Measurements from ENCODE around the gene MVB12B. TPM values are rescaled to one million over a fixed set of nuclear protein-coding genes. Genes with fewer than 3 reads are reported as not detected.

Gene MVB12B
- total and polyA plus RNA-seq, 2 of the 13 experiments (the other 11 are each of a cell fraction or from before 2014, with no cell fraction given), result 12.1 to 30.1 TPM

DNA sequence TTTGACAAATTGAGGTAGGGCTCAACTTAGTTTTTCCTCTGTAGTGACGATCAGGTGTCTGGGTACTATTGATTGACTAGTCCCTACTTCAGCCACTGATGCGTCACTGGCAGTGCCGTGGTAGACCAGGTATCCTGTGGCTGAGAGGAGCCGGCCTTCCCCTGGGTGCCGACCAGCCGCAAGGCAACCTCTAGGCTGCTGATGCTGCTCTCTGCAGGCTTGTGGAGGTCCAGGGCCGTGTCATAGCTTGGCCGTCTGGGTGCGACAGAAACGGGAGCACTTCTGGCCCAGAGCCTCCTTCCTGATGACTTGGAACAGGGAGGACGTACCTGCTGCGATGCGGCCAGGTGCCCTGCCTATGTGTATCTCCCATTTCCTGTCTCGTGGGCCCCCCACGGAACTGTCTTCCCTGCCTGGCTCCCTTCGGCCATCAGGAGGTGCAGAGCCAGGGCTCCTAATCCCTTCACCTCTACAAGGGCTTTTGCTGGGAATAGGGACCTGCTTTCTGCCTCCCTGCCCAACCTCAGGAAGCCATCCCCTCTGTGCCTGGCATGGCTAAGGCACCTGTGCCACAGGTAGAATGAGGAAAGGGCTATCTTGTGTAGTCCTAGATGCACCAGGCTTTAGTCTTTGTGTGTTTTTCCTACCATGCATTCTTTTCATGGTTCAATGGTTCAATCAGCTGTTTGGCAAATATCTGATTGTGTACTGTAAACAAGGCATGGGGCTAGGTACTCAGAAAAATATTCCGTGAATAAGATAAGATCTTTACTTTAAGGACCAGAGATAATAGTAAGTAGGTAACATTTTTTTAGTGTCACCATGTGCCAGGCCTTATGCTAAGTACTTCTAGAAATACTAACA lies 44.6 kb downstream of the MVB12B start (continued):
- TF ChIP-seq ZNF614 (CRISPR knock-in tag; IDR thresholded peaks at IDR 0.05; ENCODE audit: borderline replicate concordance) (0 out of 2 replicates have a peak, but pooled peaks have one; percentile 37), SOX5 (CRISPR knock-in tag; IDR thresholded peaks at IDR 0.05; ENCODE audit: borderline replicate concordance) (peak; percentile 51; the same call in 1 of the 2 replicates), HNF4A (CRISPR knock-in tag; IDR thresholded peaks at IDR 0.05) (peak; percentile 49), ZNF367 (CRISPR knock-in tag; IDR thresholded peaks at IDR 0.05; ENCODE audit: borderline replicate concordance) (no peak)
- TF ChIP-seq, protein P1, sequence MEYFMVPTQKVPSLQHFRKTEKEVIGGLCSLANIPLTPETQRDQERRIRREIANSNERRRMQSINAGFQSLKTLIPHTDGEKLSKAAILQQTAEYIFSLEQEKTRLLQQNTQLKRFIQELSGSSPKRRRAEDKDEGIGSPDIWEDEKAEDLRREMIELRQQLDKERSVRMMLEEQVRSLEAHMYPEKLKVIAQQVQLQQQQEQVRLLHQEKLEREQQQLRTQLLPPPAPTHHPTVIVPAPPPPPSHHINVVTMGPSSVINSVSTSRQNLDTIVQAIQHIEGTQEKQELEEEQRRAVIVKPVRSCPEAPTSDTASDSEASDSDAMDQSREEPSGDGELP (IDR thresholded peaks at IDR 0.05; ENCODE audit: borderline replicate concordance, low read depth), result peak; percentile 90

DNA sequence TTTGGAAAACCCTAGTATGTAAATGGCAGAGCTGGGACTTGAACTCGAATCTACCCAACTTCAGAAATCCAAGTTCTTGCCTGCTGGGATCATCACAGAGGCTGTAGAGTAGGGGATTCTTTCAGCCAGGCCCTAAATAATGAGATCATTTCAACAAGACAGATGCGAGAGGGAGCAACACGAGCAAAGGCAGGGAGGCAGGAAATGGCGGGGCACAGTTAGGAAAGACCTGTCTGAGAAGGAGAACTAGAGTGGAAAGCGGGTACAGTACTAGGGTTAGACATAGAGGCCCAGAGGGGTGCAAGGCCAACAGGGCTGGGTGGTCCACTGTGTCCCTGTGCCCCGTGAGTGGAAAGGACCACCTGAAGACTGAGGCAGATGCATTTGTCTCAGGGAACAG lies 46.1 kb downstream of the MVB12B start:
- POLR2A ChIA-PET, result interaction anchor here (5.3 to 7.7 kb wide), 2 partner anchors 37 to 46 kb away, joined by 41 to 101 read pairs; partner anchors contain the start of gene MVB12B

More for the DNA sequence above, 46.1 kb downstream of the MVB12B start:
- no peak overlapping the region for H3K4me3 ChIP-seq (replicated peaks in 1 of 3; ENCODE audit: insufficient read depth in 1 of 3, low read depth in 2 of 3, low read length in 3 of 3)
- ATAC-seq, result no peak
- intact Hi-C loops (cut with micrococcal nuclease; ENCODE audit: unreplicated experiment) (no loop called here), in situ Hi-C loops (cut with HindIII; ENCODE audit: extremely low pct_ligation_motif_present, low pct_unique_long_range_greater_than_20kb) (loop anchor here (5.0 kb wide), 1 partner anchor 35 kb away; no protein-coding TSS in a partner anchor)
- FAIRE-seq, result no peak
- CTCF ChIA-PET (ENCODE audit: low intra/inter-chr PET ratio, low total read pairs), result no interaction called here
- 0 out of 2 replicates have a peak overlapping the region, but pooled peaks have one; percentile 1 for H3K9ac ChIP-seq (ENCODE audit: insufficient read depth, low read depth, low read length)
- TF ChIP-seq POLR2G (IDR thresholded peaks at IDR 0.05; ENCODE audit: low read depth, low read length), result no peak
- TF ChIP-seq JUN (CRISPR knock-in tag; IDR thresholded peaks at IDR 0.05), result no peak
- TF ChIP-seq KDM2A (CRISPR knock-in tag; IDR thresholded peaks at IDR 0.05; ENCODE audit: borderline replicate concordance, low read depth), result no peak
- TF ChIP-seq AHR (CRISPR knock-in tag; IDR thresholded peaks at IDR 0.05), result no peak
- no peak for TF ChIP-seq ZNF225 (CRISPR knock-in tag; IDR thresholded peaks at IDR 0.05)
- no peak for TF ChIP-seq RAD21 (CRISPR knock-in tag; IDR thresholded peaks at IDR 0.05)
- H2AFZ ChIP-seq (ENCODE audit: low read length), result no peak overlapping the region
- no peaks in the 10 kb centered on the region for H4K20me1 ChIP-seq (ENCODE audit: insufficient read depth, low read length)
- 94% methylated on average over 6 of the region's 6 CpGs for WGBS (ENCODE audit: low lambda C conversion rate)
- H3K27me3 ChIP-seq (ENCODE audit: control insufficient read depth in 1 of 2, insufficient read depth in 2 of 2, low read length in 2 of 2), result no peaks in the 10 kb centered on the region
- peaks cover 76% of the 10 kb centered on the region for H3K4me1 ChIP-seq (ENCODE audit: insufficient read depth, low read length)
- H3K4me2 ChIP-seq (ENCODE audit: low read depth, low read length), result 0 out of 2 replicates have a peak overlapping the region, but pooled peaks have one; percentile 84
- peaks cover 30% of the 10 kb centered on the region for H3K79me2 ChIP-seq (ENCODE audit: insufficient read depth, low read length)
- BruUV-seq (replicated peaks), result no TSS peak
- DNase-seq (ENCODE audit: low spot score), result no peak
- H3K36me3 ChIP-seq (replicated peaks in 1 of 2; ENCODE audit: control insufficient read depth in 1 of 2, insufficient read depth in 2 of 2, low read length in 2 of 2), result 0 out of 5 replicates have a peak, but pooled peaks cover 0 to 4% of the 10 kb centered on the region in 2 experiments
- H3K9me3 ChIP-seq (ENCODE audit: low read length), result no peaks in the 10 kb centered on the region
- H3K27ac ChIP-seq (ENCODE audit: extremely low read length, insufficient read depth, low read length), result peak overlapping the region; percentile 86
